GM18526 (cell line): ENCODE measurements around the gene HLF.

Experiments
- POLR2A ChIP-seq: IDR thresholded peaks from 3 replicates; pipeline ENCODE4 v1.6.1; 2011; ENCODE audit not compliant: insufficient read length; ENCODE audit errors: extremely low read depth

The HLF gene

DNA sequence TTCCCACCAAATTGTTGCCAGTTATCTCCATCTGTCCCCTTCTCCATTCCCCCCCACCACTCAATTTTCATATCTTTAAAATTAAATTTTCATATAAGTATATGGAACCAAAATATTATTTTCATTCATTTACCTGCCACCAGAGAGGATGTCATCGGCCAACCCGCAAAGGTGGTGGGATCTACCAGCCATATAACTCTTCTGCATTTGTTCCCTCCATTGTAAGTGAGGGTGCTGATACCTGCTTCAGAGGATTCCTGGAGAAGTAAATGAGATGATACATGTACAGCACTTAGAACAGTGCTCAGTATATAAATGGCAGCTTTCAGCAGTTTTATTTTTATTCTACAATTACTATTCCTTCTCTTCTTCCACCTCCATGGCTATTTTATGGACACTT, 15.0 kb downstream of the HLF start:
- no peak for TF ChIP-seq POLR2A

DNA sequence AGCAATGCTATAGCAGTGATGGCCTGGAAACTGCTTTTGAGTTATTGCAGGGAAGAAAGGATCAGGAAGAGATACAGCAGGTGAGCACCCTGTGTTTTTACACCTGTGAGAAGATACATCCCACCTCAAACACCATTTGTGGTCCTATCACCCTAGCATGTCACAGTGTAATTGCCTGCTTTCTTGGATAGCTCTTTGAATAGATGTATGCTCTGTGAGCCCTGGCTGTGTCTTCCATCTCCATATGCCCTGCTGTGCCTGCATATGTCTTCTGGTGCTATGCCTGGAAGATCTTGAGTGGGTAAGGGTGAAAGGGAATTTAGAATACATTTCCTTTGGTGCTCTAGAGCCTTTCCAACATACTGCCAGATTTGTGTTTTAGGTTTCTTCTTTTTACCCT, 15.5 kb downstream of the HLF start:
- no peak for TF ChIP-seq POLR2A

DNA sequence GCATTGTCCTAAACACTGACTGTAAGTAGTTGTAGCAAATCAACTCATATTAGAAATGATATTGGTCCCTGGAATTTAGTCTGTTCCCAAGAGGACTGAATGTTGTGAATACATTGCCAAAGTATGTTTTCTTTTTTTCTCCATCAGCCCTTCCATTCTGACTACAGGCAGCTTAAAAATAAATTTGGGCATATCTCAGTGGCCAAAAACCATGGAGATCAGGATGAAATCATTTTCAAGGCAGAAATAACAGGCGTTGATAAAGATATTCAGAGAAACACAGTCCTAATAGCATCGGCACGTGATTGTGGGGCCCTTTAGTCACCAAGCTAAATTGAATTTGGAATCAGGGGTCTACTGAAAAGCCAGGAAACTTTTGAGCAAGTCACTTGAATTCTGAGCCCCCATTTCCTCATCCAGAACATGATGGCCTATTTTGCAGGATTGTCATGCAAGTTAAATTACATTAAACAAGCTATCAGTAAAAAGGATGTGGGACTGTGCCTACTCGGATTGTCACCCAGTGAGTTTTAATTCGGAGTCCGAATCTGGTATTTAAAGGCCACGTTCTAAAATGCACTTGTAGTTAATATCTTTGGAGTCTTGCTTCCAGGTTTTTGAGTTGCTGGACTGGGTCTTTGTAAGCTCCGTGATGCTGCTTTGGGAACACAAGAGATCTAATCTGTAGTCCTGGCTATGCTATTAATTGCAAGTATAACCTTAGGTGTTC, 17.1 kb downstream of the HLF start:
- no peak for TF ChIP-seq POLR2A

DNA sequence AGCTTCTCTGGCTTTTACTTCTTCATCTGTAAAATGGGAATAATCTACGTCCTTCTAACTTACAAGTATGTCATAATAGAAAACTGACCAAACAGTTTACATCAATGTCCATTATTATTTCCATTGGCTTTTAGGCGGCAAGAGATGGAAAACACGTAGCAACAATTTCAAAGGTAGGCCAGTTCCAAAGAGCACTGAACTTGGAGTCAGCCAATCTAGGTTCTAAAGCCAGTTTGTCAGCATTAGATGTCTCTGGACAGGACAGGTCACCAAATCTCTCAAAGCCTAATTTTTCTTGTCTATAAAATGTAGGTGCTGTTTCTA, 17.6 kb downstream of the HLF start:
- no peak for TF ChIP-seq POLR2A

DNA sequence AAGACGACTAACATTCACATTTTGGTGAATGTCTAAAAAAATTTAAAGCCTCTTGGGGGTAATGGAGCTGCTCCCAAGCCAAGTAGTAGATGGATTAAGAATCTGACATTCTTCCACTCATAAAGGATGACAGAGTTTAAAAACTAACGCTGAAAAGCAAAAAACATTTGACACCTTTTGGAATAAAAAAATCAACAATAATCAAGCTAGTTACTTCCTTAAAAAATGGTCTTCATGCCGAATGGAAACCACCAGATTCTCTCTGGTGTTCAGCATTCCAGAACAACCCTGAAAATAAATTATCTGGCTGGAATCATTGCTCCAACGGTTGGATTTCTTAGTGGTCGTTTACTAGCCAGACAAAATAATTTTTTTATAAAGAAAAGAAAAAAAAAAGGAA, 18.0 kb downstream of the HLF start:
- TF ChIP-seq POLR2A, result no peak

DNA sequence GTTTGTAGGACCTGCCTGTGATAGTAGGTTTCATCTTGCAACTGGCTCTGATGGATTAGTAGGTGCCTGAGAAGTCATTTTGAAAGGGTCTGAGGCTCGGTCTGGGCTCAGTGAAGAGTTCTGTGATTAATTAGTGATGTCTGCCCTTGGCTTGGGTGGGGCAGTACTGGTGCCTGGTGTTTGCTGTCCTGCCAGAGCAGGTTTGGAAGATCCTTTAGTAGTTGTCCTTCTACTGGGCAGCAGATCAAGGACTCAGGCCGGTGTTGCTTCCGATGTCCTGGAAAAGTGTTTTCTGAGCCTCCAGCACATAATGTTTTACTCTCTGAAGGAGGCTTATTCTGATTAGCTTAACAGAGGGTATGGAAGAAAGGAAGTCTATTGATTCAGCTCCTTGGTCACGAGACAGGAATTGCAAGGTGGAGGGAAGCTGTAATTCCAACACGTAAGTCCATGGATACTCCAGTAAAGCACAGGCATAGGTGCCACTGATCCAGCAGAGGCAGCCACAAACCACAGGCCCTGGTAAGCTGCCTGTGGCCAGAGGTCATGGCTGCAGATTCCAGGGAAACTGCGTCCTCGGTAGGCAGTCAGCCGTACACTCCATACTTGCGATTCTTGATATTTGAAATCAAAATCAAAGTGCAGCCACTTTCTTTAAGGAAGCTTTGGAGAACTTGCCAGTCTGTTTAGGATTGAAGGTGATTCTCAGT, 18.7 kb downstream of the HLF start:
- no peak for TF ChIP-seq POLR2A

DNA sequence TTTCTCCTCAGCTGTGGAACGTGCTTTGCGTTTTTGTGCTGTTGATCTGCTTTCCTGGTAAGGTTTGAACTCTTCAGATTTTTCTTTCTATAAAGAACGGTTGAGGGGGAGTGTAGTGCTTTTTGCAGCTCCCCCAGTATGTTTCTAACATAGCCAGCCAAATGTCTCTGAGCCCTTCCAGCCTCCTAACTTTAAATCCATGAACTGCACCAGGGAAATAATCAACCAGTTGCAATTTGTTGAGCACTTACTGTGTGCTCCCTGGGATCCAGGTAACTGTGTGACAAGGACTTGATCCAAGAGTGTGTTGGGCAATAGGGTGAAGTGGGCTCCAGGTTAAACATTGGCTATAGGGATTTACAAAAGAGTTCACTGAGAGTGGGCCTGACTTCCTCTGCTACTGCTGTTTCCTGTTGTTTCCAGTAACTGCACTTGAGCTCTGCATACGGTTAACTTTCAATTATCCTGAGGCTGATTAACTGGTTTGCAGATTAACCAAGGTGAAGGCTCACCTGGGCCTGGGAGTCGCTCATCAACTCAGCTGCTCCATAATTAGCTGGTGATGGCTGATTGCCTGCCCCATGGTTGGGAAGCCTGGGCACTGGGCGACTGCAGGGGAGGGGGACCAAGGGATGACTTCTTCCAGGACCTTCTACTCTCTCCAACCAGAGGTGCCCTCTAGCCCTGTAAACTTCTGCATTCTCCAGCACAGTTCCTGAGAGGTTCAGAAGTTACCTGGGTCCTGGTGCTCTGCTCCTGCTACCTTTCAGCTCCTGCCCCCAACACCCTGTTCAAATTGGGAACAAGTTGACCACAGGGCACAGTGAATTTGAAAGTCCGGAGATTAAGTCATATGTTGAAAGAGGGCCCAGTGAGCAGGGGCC, 19.5 kb downstream of the HLF start:
- no peak for TF ChIP-seq POLR2A

DNA sequence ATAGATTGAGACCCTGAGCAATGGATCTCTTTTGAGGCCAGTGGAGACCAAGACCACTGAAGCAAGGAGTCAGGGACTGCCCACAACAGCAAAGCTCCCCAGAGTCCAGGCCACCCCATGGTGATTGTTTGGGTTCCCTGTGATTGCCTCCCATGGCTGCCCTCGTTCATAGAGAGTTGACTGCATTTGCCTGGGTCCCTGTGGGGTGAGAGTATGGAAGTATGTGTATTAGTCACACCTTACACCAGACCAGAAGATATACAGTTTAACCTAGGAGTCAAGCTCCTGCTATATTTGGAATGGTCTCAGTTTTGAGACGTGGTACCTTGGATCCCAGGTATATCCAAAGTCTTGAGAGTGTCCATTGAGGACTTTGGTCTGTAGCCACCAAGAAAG, 20.2 kb downstream of the HLF start:
- no peak for TF ChIP-seq POLR2A

DNA sequence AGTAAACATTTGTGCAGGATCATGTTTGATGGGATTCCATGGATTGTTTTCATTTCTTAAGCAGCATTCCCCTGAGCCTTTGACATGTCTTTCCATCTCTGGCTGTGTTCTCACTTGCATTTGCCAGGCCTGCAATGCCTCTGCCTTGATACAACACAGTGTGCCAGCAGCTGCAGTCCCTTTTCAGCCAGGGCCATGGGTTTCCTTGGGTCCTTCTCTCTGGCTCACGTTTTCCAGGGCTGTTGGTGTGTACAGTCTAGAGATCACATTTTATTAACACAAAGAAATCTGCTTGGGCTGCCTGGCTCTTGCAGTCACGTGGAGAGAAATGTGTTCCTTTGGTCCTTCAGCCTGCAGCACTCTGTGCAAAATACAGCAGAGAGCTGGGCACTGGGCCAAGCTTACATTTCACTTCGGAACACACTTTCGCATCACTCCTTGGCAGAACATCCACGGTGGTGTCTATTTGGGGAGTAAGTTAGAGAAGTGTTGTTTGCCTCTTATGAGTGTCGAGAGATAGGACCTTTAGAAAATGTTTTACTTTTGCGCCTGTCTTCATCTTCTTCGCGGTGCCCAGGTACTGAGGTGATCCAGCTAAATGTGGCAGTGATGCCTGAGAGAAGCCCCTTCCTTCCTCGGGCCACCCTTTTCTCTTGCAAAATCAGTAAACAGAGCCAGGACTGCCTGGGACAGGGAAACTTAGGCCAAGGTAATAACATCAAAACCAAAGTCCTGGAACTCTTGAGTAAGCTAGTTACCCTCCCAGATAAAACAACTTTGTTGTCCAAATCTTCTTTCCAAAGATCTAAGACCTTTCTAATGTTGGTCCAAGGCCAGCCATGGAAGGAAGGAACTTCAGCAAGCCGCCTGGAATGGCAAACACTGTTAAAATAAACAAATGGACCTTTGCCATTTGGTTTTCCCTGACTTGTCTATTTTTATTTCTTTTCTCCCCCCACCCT, 20.9 kb downstream of the HLF start:
- no peak for TF ChIP-seq POLR2A

DNA sequence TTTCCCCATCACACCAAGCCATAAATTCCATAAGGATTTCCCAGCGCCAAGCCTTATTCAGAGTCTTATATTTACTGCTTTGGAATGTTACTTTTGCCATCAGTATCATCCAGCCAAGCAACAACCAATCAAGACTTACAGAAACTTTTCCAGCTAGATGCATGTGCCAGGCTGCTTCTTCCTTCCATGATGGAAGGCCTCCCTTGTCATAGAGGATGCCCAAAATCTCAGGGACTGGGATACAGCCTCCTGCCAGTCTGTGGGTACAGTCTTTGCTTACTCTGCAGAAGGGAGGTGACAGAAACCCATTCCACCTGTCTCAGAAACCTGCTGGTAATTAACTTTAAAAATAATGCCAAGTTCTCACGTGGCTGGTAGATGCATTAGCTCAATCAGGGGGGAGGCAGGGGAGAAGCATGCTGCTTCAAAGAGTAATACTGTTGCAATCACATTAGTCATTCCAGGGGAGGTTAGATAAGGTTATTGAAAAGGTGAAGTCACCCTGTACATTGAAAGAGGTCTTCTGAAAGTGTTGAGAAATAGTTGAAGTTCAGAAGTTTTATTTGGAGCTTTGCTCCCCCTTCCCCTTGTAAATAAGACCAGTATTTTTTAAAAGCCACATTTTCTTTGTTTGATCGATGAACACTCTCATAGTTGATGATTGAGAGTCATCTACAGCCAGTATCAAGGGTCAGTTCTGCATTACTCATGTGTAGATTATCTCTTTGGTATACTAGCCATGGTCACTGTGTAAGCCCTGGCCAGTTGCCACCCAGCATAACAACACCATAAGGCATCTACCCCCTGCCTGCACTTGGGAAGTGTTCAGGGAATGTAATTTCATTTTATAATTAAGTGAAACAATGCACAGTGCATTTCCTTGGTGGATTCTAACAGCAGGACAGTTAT, 22.2 kb downstream of the HLF start:
- TF ChIP-seq POLR2A, result no peak

DNA sequence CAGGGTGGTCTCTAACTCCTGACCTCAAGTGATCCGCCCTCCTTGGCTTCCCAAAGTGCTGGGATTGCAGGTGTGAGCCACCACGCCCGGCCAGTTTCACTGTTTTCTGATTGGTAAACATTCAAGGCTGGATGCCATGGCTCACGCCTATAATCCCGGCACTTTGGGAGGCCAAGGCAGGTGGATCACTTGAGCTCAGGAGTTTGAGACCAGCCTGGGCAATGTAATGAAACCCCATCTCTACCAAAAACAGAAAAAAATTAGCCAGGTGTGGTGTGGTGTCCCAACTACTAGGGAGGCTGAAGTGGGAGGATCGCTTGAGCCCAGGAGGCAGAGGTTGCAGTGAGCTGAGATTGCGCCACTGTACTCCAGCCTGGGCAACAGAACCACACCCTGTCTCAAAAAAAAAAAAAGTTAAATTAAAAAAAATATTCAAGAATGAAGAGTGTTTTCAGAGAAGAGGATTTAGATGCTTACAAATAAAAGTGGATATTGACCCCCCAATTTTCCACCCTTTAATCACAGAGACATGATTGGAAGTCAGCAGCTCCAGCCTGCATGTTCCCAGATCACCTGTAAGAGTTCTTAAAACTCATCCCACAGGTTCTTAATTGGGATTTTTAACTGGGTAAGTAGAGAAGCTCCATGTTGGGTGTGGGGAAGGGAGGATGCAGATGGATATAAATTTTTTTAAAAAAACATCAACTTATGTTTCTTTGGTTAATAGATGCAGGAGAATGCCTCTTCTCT, 23.8 kb downstream of the HLF start:
- TF ChIP-seq POLR2A, result no peak

DNA sequence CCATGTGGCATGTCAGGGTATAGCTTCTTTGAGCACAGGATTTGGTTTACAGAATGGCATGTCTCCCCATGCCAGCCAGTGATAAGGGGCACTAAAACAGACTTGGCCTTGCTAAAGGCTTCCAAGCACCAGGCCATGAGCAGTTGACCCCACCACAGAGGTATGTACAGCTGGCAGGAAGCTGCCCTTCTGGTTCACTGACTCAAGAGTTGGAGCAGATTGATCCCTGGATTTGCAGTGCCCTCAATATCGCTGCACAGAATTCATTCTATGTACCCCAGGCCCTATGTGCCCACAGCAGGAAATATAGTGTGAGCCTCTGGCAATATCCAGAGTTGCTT, 24.3 kb downstream of the HLF start:
- TF ChIP-seq POLR2A, result no peak

DNA sequence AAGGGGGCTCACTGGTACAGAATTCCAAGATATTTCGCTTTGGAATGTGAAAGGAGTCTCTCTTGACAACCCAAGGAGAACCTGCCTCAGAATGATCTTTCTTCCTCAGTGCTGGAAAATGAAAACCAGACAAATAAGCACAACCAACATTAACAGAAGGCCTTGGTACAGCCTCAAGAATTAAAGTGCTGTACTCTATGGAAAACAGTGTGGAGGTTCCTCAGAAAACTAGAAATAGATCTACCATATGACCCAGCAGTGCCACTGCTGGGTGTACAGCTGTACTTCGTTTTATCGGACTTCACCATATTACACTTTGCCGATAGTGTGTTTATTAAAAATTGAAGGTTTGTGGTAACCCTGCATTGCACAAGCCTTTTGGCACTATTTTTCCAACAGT, 25.2 kb downstream of the HLF start:
- no peak for TF ChIP-seq POLR2A
